B cell (primary cell): ENCODE data around the gene GINS2. TPM values are rescaled to one million over a fixed set of nuclear protein-coding genes. Genes with fewer than 3 reads are reported as not detected.

ENCODE experiments used
- ATAC-seq: fragments of 200-7000 bp; cut with Tn5 transposase; one replicate; pipeline ENCODE4 v1.10.0; 2021; ENCODE audit warnings: low read depth, mild to moderate bottlenecking, moderate number of reproducible peaks, moderate library complexity
- CTCF ChIA-PET: fragments of 350-600 bp; sonication (Branson Sonifier 250); formaldehyde crosslinking; loops from one replicate; lab custom pipeline; 2021; ENCODE audit warnings: antibody characterized with exemption, inconsistent platforms; lab: Charles Lee
- POLR2A ChIA-PET: fragments of 350-600 bp; sonication (Branson Sonifier 250); formaldehyde crosslinking; loops from one replicate; lab custom pipeline; 2021; ENCODE audit warnings: antibody characterized with exemption; lab: Charles Lee
- DNase-seq: peaks from one replicate; pipeline ENCODE4 v3.0.0; 2013
- H2AFZ ChIP-seq: 2 replicates; pipeline ENCODE4 v1.6.1; 2012; ENCODE audit warnings: mild to moderate bottlenecking, low read depth, low read length; ENCODE audit not compliant: insufficient read depth, poor library complexity, severe bottlenecking
- H3K27ac ChIP-seq, 2 donors: 1 replicate in 1 of 2; 2 replicates in 1 of 2; pipeline ENCODE4 v1.5.1; 2012 to 2013; ENCODE audit warnings: low read length in 2 of 2, mild to moderate bottlenecking in 2 of 2, moderate library complexity in 1 of 2
- H3K27me3 ChIP-seq, 4 experiments: fragments of 200-600 bp in 1 of 4; sonication (generic) in 1 of 4; replicated peaks in 1 of 4; 1 replicate in 2 of 4; 2 replicates in 2 of 4; pipeline versions ENCODE4 v1.6.1 to v1.7.0; 2013 to 2016; ENCODE audit warnings: low read length in 3 of 4, mild to moderate bottlenecking in 2 of 4, mixed read lengths in 1 of 4, moderate library complexity in 1 of 4; ENCODE audit not compliant: insufficient read depth in 4 of 4, control insufficient read depth in 3 of 4; ENCODE audit errors: control extremely low read depth in 1 of 4
- H3K36me3 ChIP-seq, 2 experiments: replicated peaks in 1 of 2; 1 replicate in 1 of 2; 2 replicates in 1 of 2; pipeline versions ENCODE4 v1.6.1 to v1.7.1; 2013; ENCODE audit warnings: low read length in 1 of 2; ENCODE audit not compliant: insufficient read depth in 2 of 2, control insufficient read depth in 1 of 2; ENCODE audit errors: control extremely low read depth in 1 of 2, extremely low read depth in 1 of 2
- H3K4me1 ChIP-seq, 2 donors: fragments of 200-600 bp in 1 of 2; sonication (generic) in 1 of 2; 1 replicate in 1 of 2; 2 replicates in 1 of 2; pipeline versions ENCODE4 v1.5.1 to v1.6.1; 2013 to 2017; ENCODE audit warnings: low read length in 2 of 2; ENCODE audit not compliant: control insufficient read depth in 2 of 2, insufficient read depth in 2 of 2
- H3K4me2 ChIP-seq: replicated peaks from 2 replicates; pipeline ENCODE3; 2012; ENCODE audit warnings: mild to moderate bottlenecking, low read depth, low read length; ENCODE audit not compliant: poor library complexity, severe bottlenecking
- H3K4me3 ChIP-seq, 5 experiments: fragments of 200-600 bp in 1 of 5; sonication (generic) in 1 of 5; 1 replicate in 3 of 5; 2 replicates in 2 of 5; pipeline versions ENCODE4 v1.5.1 to v1.7.0; 2011 to 2016; ENCODE audit warnings: low read length in 4 of 5, mild to moderate bottlenecking in 4 of 5, low read depth in 2 of 5, control low read depth in 1 of 5, moderate library complexity in 1 of 5; ENCODE audit not compliant: insufficient read depth in 1 of 5; ENCODE audit errors: control extremely low read depth in 1 of 5, extremely low read depth in 1 of 5
- H3K79me2 ChIP-seq: fragments of 200-600 bp; sonication (generic); one replicate; pipeline ENCODE4 v1.6.0; 2016; ENCODE audit warnings: low read length; ENCODE audit not compliant: control insufficient read depth, insufficient read depth
- H3K9ac ChIP-seq: fragments of 200-600 bp; sonication (generic); 2 replicates; pipeline ENCODE4 v1.6.1; 2017; ENCODE audit warnings: mild to moderate bottlenecking, low read length, moderate library complexity
- H3K9me3 ChIP-seq, 3 donors: one replicate each; pipeline versions ENCODE4 v1.6.1 to v1.7.1; 2013; ENCODE audit warnings: low read length in 2 of 3; ENCODE audit not compliant: control insufficient read depth in 2 of 3, insufficient read depth in 1 of 3; ENCODE audit errors: control extremely low read depth in 1 of 3
- H4K20me1 ChIP-seq: 2 replicates; pipeline ENCODE4 v1.6.0; 2012; ENCODE audit warnings: mild to moderate bottlenecking, low read length; ENCODE audit not compliant: insufficient read depth, control insufficient read depth, poor library complexity, severe bottlenecking
- H3K27ac Mint-ChIP-seq: one replicate; pipeline ENCODE4 v1.8.0; 2021; ENCODE audit warnings: mixed read lengths
- H3K27me3 Mint-ChIP-seq: one replicate; pipeline ENCODE4 v1.8.0; 2021; ENCODE audit warnings: mixed read lengths
- H3K4me1 Mint-ChIP-seq: one replicate; pipeline ENCODE4 v1.8.0; 2021; ENCODE audit warnings: mixed read lengths
- H3K4me3 Mint-ChIP-seq: one replicate; pipeline ENCODE4 v1.8.0; 2021; ENCODE audit warnings: mixed read lengths
- H3K9me3 Mint-ChIP-seq: one replicate; pipeline ENCODE4 v1.8.0; 2022; ENCODE audit warnings: mixed read lengths; ENCODE audit not compliant: insufficient read depth
- EZH2 ChIP-seq: IDR thresholded peaks from 2 replicates; pipeline ENCODE4 v1.6.1; 2012; ENCODE audit warnings: borderline replicate concordance, low read depth, mild to moderate bottlenecking, moderate library complexity, low read length; ENCODE audit not compliant: insufficient read depth, poor library complexity, severe bottlenecking
- WGBS: methylation state at CpG from one replicate; pipeline ENCODE4 v1.1.5; 2013; ENCODE audit warnings: missing lambda C conversion rate; ENCODE audit not compliant: insufficient coverage; 5-methylcytosine and 5-hydroxymethylcytosine counted together
- intact Hi-C: fragments of 100-400 bp; cut with micrococcal nuclease; formaldehyde crosslinking; loops from one replicate; pipeline ENCODE4 v1.10.0; 2022
- polyA plus RNA-seq: library from polyadenylated mRNA; depleted of rRNA; stranded (reverse); fragments of >200 nt; gene quantifications from 2 replicates; pipeline ENCODE4 v1.2.3, GENCODE V29; 2012
- total RNA-seq, 2 donors: library from RNA; stranded (reverse); fragments of 120-200 nt in 1 of 2; gene quantifications; 1 replicate in 1 of 2; 2 replicates in 1 of 2; pipeline versions ENCODE4 v1.2.3 to v1.2.4, GENCODE V29; 2013 to 2022
- TF ChIP-seq, protein P1 (sequence below): fragments of 200-600 bp; IDR thresholded peaks from one replicate; pipeline ENCODE4 v1.8.0; 2022; ENCODE audit warnings: antibody characterized with exemption, mild to moderate bottlenecking

GINS2 gene
- total and polyA plus RNA-seq, 2 donors (not counting 1 experiment from before 2014, with no cell fraction given): 0.52 to 4.2 TPM

DNA sequence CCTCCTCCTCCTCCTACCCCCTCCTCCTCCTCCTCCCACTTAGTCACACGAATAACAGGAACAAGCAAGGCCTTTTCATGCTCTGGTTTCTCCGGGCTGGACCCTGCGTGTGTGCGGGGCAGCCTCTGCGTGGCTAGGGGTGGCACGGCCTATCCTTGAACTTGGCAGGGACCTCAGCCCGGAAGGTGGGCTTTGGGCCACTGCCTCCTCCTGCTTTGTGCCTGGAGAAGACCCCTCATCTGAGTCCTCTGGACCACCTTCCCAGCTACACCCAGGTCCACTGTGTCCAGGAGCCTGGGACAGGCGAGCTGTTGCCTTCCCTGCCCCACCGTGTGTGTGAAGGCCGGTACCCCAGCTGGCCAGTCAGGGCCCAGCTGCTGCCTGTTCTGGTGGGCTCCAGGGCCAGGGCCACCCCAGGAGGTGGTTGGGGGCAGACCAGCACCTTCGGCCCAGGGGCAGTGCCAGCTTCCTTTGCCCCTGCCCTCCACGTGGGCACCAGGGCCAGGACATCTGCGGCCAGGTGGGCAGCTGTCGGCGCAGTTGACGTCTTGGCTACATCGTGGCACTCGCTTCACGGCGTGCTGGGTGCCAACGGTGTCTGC is 35.4 kb downstream of the GINS2 start:
- Histone ChIP-seq H3K36me3 (peaks cover 5 to 74% of the 10 kb centered on the region in 2 experiments), H2AFZ (no peak overlapping the region), H3K27ac (no peak overlapping the region), H3K4me3 (no peak overlapping the region), H3K9ac (no peak overlapping the region), H3K4me2 (no peak overlapping the region), H3K4me1 (no peaks in the 10 kb centered on the region), H3K79me2 (peaks cover 20% of the 10 kb centered on the region), H3K27me3 (no peaks in the 10 kb centered on the region), H3K9me3 (peaks cover 0 to 6% (median 0%) of the 10 kb centered on the region in 3 donors), H4K20me1 (peaks cover 93% of the 10 kb centered on the region)
- intact Hi-C loops: no loop called here
- Mint-ChIP-seq H3K4me3 (no peak overlapping the region), H3K27ac (no peak overlapping the region), H3K4me1 (no peaks in the 10 kb centered on the region), H3K9me3 (no peaks in the 10 kb centered on the region), H3K27me3 (no peaks in the 10 kb centered on the region)
- ATAC-seq: no peak
- 96% methylated on average over 18 of the region's 21 CpGs for WGBS
- CTCF ChIA-PET: no interaction called here
- no peak for TF ChIP-seq EZH2
- POLR2A ChIA-PET: no interaction called here
- no peak for DNase-seq

DNA sequence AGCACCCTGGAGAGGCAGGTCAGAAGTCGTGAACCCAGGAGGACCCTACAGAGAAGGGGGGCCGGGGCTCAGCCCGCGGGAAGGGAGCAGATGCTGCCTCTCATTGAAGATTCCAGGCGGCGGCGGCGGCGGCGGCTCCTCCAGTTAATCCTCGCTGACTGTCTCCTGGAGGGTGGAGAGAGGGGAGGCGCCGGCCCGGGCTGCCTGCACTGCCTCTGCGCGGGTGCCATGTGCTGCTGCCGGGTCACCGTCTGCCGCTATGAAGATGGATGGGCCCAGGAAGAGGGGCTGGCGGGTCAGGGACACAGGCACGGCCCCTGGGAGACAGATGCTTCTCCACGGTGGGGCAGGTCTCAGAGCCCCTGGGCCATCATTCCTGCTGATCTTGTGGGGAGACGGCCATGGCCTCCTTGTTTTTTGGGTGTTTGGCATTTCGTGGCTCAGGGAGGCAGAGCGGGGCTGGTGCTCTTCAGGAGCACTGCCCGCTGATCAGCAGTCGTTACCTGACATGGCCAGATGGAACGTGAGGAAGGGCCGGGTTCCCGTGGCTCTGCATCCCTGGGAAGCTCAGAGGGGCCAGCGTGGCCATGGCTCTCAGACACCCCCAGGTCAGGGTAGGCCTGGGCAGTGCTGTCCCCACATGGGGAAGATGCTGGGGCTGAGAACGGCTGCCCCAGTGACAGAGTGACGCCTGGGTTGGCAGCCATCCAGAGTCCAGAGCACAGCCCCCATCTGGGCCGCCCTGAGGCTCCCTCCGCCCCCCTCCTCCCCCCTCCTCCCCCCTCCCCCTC is 36.1 kb downstream of the GINS2 start:
- H3K36me3 ChIP-seq: peaks cover 4 to 70% of the 10 kb centered on the region in 2 experiments
- H3K4me1 Mint-ChIP-seq: no peaks in the 10 kb centered on the region
- H3K27ac ChIP-seq: no peak overlapping the region
- H2AFZ ChIP-seq: no peak overlapping the region
- peaks cover 23% of the 10 kb centered on the region for H3K79me2 ChIP-seq
- intact Hi-C loops: no loop called here
- peaks cover 93% of the 10 kb centered on the region for H4K20me1 ChIP-seq
- H3K4me1 ChIP-seq: no peaks in the 10 kb centered on the region
- H3K27me3 ChIP-seq: no peaks in the 10 kb centered on the region
- peak overlapping the region; percentile 6 for H3K27ac Mint-ChIP-seq
- no peak overlapping the region for H3K4me3 Mint-ChIP-seq
- ChIA-PET CTCF (no interaction called here), POLR2A (no interaction called here)
- H3K9ac ChIP-seq: no peak overlapping the region
- peaks cover 0 to 6% (median 0%) of the 10 kb centered on the region in 3 donors for H3K9me3 ChIP-seq
- no peaks in the 10 kb centered on the region for H3K27me3 Mint-ChIP-seq
- peak; percentile 21 for ATAC-seq
- TF ChIP-seq, protein P1, sequence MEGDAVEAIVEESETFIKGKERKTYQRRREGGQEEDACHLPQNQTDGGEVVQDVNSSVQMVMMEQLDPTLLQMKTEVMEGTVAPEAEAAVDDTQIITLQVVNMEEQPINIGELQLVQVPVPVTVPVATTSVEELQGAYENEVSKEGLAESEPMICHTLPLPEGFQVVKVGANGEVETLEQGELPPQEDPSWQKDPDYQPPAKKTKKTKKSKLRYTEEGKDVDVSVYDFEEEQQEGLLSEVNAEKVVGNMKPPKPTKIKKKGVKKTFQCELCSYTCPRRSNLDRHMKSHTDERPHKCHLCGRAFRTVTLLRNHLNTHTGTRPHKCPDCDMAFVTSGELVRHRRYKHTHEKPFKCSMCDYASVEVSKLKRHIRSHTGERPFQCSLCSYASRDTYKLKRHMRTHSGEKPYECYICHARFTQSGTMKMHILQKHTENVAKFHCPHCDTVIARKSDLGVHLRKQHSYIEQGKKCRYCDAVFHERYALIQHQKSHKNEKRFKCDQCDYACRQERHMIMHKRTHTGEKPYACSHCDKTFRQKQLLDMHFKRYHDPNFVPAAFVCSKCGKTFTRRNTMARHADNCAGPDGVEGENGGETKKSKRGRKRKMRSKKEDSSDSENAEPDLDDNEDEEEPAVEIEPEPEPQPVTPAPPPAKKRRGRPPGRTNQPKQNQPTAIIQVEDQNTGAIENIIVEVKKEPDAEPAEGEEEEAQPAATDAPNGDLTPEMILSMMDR: no peak
- TF ChIP-seq EZH2: no peak
- H3K4me2 ChIP-seq: no peak overlapping the region
- WGBS: 95% methylated on average over 32 of the region's 35 CpGs
- no peak for DNase-seq
- H3K9me3 Mint-ChIP-seq: no peaks in the 10 kb centered on the region
- no peak overlapping the region for H3K4me3 ChIP-seq
